ENCODE results near the gene PROX1.

DNA sequence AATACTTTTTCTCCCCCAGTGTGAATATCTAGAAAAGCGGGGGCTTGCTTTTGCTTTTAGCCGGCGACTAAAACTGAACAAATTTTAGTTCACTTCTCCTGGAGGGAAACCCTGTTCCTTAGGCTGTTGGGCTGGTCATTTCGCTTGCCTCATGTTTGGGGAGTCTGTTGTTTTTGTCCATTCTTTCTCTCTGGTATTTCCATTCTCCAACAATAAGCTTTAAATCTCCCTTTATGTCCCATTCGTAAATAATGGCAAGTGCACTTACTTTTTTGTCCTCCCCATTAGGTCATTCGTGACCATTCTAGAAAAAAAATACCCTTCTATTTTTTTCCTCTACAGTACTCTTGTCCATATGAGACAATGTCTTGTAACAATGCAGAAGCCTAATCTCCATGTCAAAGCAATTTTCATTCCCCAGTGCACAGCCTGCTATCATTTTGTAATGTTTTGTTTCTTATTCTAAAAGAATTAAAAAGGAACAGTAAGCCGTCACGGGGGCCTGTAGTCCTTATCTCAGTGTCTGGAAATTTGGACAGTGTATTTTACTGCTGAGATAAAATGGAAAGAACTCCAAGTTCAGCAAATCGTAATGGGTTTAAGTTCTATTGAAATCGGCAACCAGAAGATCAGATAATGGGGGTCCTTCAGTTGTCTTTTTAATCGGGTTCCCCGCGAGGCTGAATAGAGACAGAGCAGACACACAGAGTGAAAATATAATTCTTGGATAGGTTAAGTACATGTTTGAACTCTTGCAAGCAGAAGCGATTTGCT is 21.8 kb downstream of the PROX1 start:
- no peak for TF ChIP-seq CTCF (IDR thresholded peaks at IDR 0.05)
- TF ChIP-seq EZH2 (IDR thresholded peaks at IDR 0.05; ENCODE audit: borderline replicate concordance, insufficient read depth, low read depth, low read length, poor library complexity, severe bottlenecking) = no peak

Data from B cell (primary cell).